A673 (cell line): Measurements from ENCODE around the gene CSNK1D. TPM values are rescaled to one million over a fixed set of nuclear protein-coding genes. Genes with fewer than 3 reads are reported as not detected.
A peak's percentile ranks its signal among the peaks of the same experiment; 100 is the strongest.

ENCODE experiments used
- BruUV-seq: library from RNA; stranded (reverse); fragments of 400-500 nt; replicated peaks from 2 replicates; lab custom pipeline; 2021; lab: Mats Ljungman, UMichigan
- CTCF ChIA-PET: fragments of 300-600 bp; sonication (Branson Sonifier 250); formaldehyde crosslinking; loops from one replicate; lab custom pipeline; 2022; ENCODE audit warnings: antibody characterized with exemption; lab: Charles Lee
- POLR2A ChIA-PET: fragments of 300-600 bp; sonication (Branson Sonifier 250); formaldehyde crosslinking; loops from one replicate; lab custom pipeline; 2022; ENCODE audit warnings: antibody characterized with exemption; ENCODE audit not compliant: low non-redundant PET; lab: Charles Lee
- DNase-seq: peaks from one replicate; pipeline ENCODE4 v3.0.0-alpha.2; 2015; ENCODE audit warnings: low spot score
- H3K27ac ChIP-seq: fragments of 200-600 bp; sonication (generic); 2 replicates; pipeline ENCODE4 v1.5.1; 2016; ENCODE audit warnings: mixed run types, low read depth, mild to moderate bottlenecking, mixed read lengths, antibody characterized with exemption, low read length; ENCODE audit not compliant: poor library complexity, severe bottlenecking
- H3K27me3 ChIP-seq: fragments of 200-600 bp; sonication (generic); replicated peaks from 2 replicates; pipeline ENCODE4 v1.6.1; 2017; ENCODE audit warnings: mixed run types, low read depth, mild to moderate bottlenecking, mixed read lengths, antibody characterized with exemption, low read length; ENCODE audit not compliant: insufficient read depth, poor library complexity
- H3K36me3 ChIP-seq: fragments of 200-600 bp; sonication (generic); 2 replicates; pipeline ENCODE4 v1.6.1; 2016; ENCODE audit warnings: mixed run types, mild to moderate bottlenecking, mixed read lengths, antibody characterized with exemption, low read length; ENCODE audit not compliant: insufficient read depth, poor library complexity, severe bottlenecking
- H3K4me1 ChIP-seq: fragments of 200-600 bp; sonication (generic); 2 replicates; pipeline ENCODE4 v1.6.1; 2017; ENCODE audit warnings: mixed run types, mild to moderate bottlenecking, mixed read lengths, antibody characterized with exemption, low read length; ENCODE audit not compliant: insufficient read depth, poor library complexity, severe bottlenecking
- H3K4me3 ChIP-seq: fragments of 200-600 bp; sonication (generic); 2 replicates; pipeline ENCODE4 v1.5.1; 2016; ENCODE audit warnings: low read depth, mixed run types, mild to moderate bottlenecking, mixed read lengths, low read length; ENCODE audit not compliant: poor library complexity, severe bottlenecking
- H3K9me3 ChIP-seq: fragments of 200-600 bp; sonication (generic); 2 replicates; pipeline ENCODE4 v1.6.1; 2016; ENCODE audit warnings: mixed run types, low read depth, mild to moderate bottlenecking, mixed read lengths, antibody characterized with exemption, low read length; ENCODE audit not compliant: poor library complexity, severe bottlenecking
- EZH2 ChIP-seq: fragments of 200-600 bp; sonication (generic); IDR thresholded peaks from 2 replicates; pipeline ENCODE4 v1.6.1; 2017; ENCODE audit warnings: borderline replicate concordance, low read depth, mild to moderate bottlenecking, mixed read lengths, antibody characterized with exemption, low read length; ENCODE audit not compliant: poor library complexity, severe bottlenecking
- intact Hi-C: fragments of 100-400 bp; cut with micrococcal nuclease; formaldehyde crosslinking; loops from one replicate; pipeline ENCODE4 v1.10.0; 2022; ENCODE audit not compliant: unreplicated experiment
- total RNA-seq: library from RNA; stranded (reverse); gene quantifications from 2 replicates; pipeline ENCODE4 v1.2.3, GENCODE V29; 2021
- TF ChIP-seq, protein P1 (sequence below): fragments of 300-800, 200-600 bp; sonication (generic); conservative IDR thresholded peaks from 2 replicates; pipeline ENCODE4 v1.5.1; 2017; ENCODE audit warnings: low read depth, mild to moderate bottlenecking, antibody characterized with exemption, low read length, moderate library complexity, mixed read lengths

Gene CSNK1D
- total RNA-seq, 1 experiment from 2014 or later: 150 TPM

- TF ChIP-seq, protein P1, sequence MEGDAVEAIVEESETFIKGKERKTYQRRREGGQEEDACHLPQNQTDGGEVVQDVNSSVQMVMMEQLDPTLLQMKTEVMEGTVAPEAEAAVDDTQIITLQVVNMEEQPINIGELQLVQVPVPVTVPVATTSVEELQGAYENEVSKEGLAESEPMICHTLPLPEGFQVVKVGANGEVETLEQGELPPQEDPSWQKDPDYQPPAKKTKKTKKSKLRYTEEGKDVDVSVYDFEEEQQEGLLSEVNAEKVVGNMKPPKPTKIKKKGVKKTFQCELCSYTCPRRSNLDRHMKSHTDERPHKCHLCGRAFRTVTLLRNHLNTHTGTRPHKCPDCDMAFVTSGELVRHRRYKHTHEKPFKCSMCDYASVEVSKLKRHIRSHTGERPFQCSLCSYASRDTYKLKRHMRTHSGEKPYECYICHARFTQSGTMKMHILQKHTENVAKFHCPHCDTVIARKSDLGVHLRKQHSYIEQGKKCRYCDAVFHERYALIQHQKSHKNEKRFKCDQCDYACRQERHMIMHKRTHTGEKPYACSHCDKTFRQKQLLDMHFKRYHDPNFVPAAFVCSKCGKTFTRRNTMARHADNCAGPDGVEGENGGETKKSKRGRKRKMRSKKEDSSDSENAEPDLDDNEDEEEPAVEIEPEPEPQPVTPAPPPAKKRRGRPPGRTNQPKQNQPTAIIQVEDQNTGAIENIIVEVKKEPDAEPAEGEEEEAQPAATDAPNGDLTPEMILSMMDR: peak; percentile 83
- TF ChIP-seq EZH2: no peak
- intact Hi-C loops: loop anchor here (5.0 kb wide), 1 partner anchor 112 kb away; no protein-coding TSS in a partner anchor
- BruUV-seq: no TSS peak
Observed at GRCh38 chr17:82300707-82301270, 27.3 kb upstream of the CSNK1D start.

DNA sequence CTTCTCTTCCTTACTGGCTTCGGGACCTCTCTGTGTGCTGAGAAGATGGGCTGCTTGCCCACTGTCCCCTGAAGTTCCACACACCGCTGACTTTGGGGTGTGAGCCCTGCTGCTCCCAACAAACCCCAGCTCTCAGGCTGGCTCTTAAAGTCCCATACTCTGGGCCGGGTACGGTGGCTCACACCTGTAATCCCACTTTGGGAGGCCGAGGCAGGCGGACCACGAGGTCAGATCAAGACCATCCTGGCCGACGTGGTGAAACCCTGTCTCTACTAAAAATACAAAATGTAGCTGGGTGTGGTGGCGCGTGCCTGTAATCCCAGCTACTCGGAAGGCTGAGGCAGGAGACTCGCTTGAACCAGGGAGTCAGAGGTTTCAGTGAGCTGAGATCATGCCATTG, 26.7 kb upstream of the CSNK1D start:
- no peaks in the 10 kb centered on the region for H3K9me3 ChIP-seq
- peaks cover 14% of the 10 kb centered on the region for H3K4me1 ChIP-seq
- no peak for DNase-seq
- no peak overlapping the region for H3K4me3 ChIP-seq
- no peaks in the 10 kb centered on the region for H3K36me3 ChIP-seq
- POLR2A ChIA-PET: interaction anchor here (0.6 to 0.7 kb wide), 2 partner anchors 58 to 889 kb away, joined by 3 to 4 read pairs; no protein-coding TSS in a partner anchor
- BruUV-seq: no TSS peak
- intact Hi-C loops: loop anchor here (5.0 kb wide), 1 partner anchor 112 kb away; no protein-coding TSS in a partner anchor
- TF ChIP-seq, protein P1: no peak
- no peak for TF ChIP-seq EZH2
- no peaks in the 10 kb centered on the region for H3K27me3 ChIP-seq
- CTCF ChIA-PET: no interaction called here
- no peak overlapping the region for H3K27ac ChIP-seq

More at GRCh38 chr17:82300707-82301270, 27.3 kb upstream of the CSNK1D start:
- no peak overlapping the region for H3K4me3 ChIP-seq
- H3K9me3 ChIP-seq: no peaks in the 10 kb centered on the region
- H3K27me3 ChIP-seq: no peaks in the 10 kb centered on the region
- no peak overlapping the region for H3K27ac ChIP-seq
- no peaks in the 10 kb centered on the region for H3K36me3 ChIP-seq
- peaks cover 14% of the 10 kb centered on the region for H3K4me1 ChIP-seq
- ChIA-PET POLR2A (interaction anchor here (0.6 kb wide), 1 partner anchor 59 kb away, joined by 3 read pairs; no protein-coding TSS in a partner anchor), CTCF (no interaction called here)
- DNase-seq: peak; percentile 69

DNA sequence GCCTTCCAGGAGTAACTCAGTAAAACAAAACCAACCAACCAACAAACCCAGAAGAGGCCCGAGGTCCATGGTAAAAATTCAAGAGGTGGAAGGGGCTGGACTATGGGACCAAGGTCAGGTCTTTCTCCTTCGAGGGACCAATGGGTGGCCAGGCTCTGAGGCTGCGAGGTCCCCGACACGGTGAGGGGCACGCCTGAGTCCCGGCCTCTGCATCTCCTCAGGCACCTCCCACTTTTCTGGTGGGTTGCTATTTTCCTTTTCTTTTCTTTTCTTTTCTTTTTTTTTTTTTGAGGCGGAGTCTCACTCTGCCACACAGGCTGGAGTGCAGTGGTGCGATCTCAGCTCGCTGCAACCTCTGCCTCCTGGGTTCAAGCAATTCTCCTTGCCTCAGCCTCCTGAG, 26.0 kb upstream of the CSNK1D start:
- ChIA-PET CTCF (no interaction called here), POLR2A (interaction anchor here (0.7 kb wide), 1 partner anchor 888 kb away, joined by 4 read pairs; no protein-coding TSS in a partner anchor)
- H3K9me3 ChIP-seq: no peaks in the 10 kb centered on the region
- H3K36me3 ChIP-seq: no peaks in the 10 kb centered on the region
- DNase-seq: no peak
- TF ChIP-seq, protein P1: no peak
- no peak for TF ChIP-seq EZH2
- peaks cover 14% of the 10 kb centered on the region for H3K4me1 ChIP-seq
- no peak overlapping the region for H3K4me3 ChIP-seq
- intact Hi-C loops: loop anchor here (2.0 kb wide), 1 partner anchor 61 kb away; no protein-coding TSS in a partner anchor
- no peak overlapping the region for H3K27ac ChIP-seq
- H3K27me3 ChIP-seq: no peaks in the 10 kb centered on the region
- no TSS peak for BruUV-seq
